Measurements from ENCODE around the gene S100A16. TPM values are rescaled to one million over a fixed set of nuclear protein-coding genes. Genes with fewer than 3 reads are reported as not detected.

S100A16 gene
- total RNA-seq, 2 experiments from 2014 or later = not detected

DNA sequence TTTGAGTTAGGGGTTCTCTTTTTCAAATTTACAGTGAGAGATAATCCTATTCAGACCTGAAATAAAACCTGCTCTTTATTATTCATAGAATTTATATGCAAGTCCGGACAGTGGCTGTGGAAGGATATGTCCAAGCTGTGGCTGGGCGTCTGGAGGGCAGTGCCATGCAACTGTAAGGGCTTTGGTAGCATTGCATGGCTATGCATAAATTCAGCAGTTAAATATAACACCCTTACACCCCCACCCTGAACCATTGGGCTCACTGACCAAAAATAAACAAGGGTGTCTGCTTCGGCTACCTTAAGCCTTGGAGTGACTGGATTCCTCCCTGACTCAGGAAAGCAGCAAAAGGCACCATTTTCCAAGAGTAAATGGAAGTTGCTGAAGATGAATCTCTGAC, 26.3 kb upstream of the S100A16 start:
- Histone ChIP-seq H3K4me2 (ENCODE audit: low read length) (no peak overlapping the region), H3K9me3 (ENCODE audit: low read length) (no peaks in the 10 kb centered on the region), H3K4me3 (ENCODE audit: low read depth, low read length, poor library complexity, severe bottlenecking) (no peak overlapping the region), H3K27ac (ENCODE audit: low read depth, low read length, poor library complexity, severe bottlenecking) (no peak overlapping the region), H3K36me3 (ENCODE audit: insufficient read depth, low read length) (peaks cover 86% of the 10 kb centered on the region), H3K79me2 (ENCODE audit: insufficient read depth, low read depth, low read length) (peaks cover 29% of the 10 kb centered on the region), H3K4me1 (ENCODE audit: insufficient read depth, low read length, poor library complexity, severe bottlenecking) (peaks cover 10% of the 10 kb centered on the region), H4K20me1 (ENCODE audit: insufficient read depth, low read length) (no peaks in the 10 kb centered on the region), H3K9me2 (ENCODE audit: insufficient read depth, low read length) (no peaks in the 10 kb centered on the region), H2AFZ (ENCODE audit: low read length) (no peak overlapping the region)
- BruUV-seq (replicated peaks) = no TSS peak
- intact Hi-C loops (cut with micrococcal nuclease; ENCODE audit: unreplicated experiment) = no loop called here
- TF ChIP-seq, protein P1, sequence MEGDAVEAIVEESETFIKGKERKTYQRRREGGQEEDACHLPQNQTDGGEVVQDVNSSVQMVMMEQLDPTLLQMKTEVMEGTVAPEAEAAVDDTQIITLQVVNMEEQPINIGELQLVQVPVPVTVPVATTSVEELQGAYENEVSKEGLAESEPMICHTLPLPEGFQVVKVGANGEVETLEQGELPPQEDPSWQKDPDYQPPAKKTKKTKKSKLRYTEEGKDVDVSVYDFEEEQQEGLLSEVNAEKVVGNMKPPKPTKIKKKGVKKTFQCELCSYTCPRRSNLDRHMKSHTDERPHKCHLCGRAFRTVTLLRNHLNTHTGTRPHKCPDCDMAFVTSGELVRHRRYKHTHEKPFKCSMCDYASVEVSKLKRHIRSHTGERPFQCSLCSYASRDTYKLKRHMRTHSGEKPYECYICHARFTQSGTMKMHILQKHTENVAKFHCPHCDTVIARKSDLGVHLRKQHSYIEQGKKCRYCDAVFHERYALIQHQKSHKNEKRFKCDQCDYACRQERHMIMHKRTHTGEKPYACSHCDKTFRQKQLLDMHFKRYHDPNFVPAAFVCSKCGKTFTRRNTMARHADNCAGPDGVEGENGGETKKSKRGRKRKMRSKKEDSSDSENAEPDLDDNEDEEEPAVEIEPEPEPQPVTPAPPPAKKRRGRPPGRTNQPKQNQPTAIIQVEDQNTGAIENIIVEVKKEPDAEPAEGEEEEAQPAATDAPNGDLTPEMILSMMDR (conservative IDR thresholded peaks at IDR 0.05; ENCODE audit: low read length) = no peak
- TF ChIP-seq EZH2phosphoT487 (IDR thresholded peaks at IDR 0.05; ENCODE audit: borderline replicate concordance, low read depth, low read length) = no peak
- no peak for DNase-seq (ENCODE audit: low spot score)
- ChIA-PET POLR2A (no interaction called here), CTCF (ENCODE audit: unreplicated experiment) (no interaction called here)

DNA sequence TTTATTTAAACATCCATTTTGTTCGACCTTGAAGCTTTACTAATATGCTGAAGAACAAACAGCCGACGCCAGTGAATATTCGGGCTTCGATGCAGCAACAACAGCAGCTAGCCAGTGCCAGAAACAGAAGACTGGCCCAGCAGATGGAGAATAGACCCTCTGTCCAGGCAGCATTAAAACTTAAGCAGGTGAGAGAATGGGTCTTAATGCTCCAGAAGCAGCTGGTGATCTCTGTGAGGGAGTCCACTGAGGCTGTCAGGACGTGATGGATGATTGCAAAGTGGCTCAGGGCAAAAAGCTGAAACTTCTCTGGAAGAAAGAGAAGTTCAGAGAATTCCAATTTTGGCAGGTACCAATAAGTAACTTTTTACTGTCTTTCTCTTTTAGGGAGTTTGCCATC, 25.3 kb upstream of the S100A16 start:
- H4K20me1 ChIP-seq (ENCODE audit: insufficient read depth, low read length) = no peaks in the 10 kb centered on the region
- no peak overlapping the region for H3K4me2 ChIP-seq (ENCODE audit: low read length)
- TF ChIP-seq, protein P1 (conservative IDR thresholded peaks at IDR 0.05; ENCODE audit: low read length) = no peak
- no peak for TF ChIP-seq EZH2phosphoT487 (IDR thresholded peaks at IDR 0.05; ENCODE audit: borderline replicate concordance, low read depth, low read length)
- intact Hi-C loops (cut with micrococcal nuclease; ENCODE audit: unreplicated experiment) = no loop called here
- H2AFZ ChIP-seq (ENCODE audit: low read length) = no peak overlapping the region
- TSS peak; percentile 32 for BruUV-seq (replicated peaks)
- peaks cover 29% of the 10 kb centered on the region for H3K79me2 ChIP-seq (ENCODE audit: insufficient read depth, low read depth, low read length)
- ChIA-PET POLR2A (interaction anchor here (0.5 to 0.7 kb wide), 2 partner anchors 34 to 374 kb away, joined by 3 read pairs; no protein-coding TSS in a partner anchor), CTCF (ENCODE audit: unreplicated experiment) (no interaction called here)
- H3K4me3 ChIP-seq (ENCODE audit: low read depth, low read length, poor library complexity, severe bottlenecking) = no peak overlapping the region
- H3K4me1 ChIP-seq (ENCODE audit: insufficient read depth, low read length, poor library complexity, severe bottlenecking) = peaks cover 14% of the 10 kb centered on the region
- no peaks in the 10 kb centered on the region for H3K9me2 ChIP-seq (ENCODE audit: insufficient read depth, low read length)
- no peaks in the 10 kb centered on the region for H3K9me3 ChIP-seq (ENCODE audit: low read length)
- H3K36me3 ChIP-seq (ENCODE audit: insufficient read depth, low read length) = peaks cover 76% of the 10 kb centered on the region
- DNase-seq (ENCODE audit: low spot score) = no peak
- H3K27ac ChIP-seq (ENCODE audit: low read depth, low read length, poor library complexity, severe bottlenecking) = no peak overlapping the region

DNA sequence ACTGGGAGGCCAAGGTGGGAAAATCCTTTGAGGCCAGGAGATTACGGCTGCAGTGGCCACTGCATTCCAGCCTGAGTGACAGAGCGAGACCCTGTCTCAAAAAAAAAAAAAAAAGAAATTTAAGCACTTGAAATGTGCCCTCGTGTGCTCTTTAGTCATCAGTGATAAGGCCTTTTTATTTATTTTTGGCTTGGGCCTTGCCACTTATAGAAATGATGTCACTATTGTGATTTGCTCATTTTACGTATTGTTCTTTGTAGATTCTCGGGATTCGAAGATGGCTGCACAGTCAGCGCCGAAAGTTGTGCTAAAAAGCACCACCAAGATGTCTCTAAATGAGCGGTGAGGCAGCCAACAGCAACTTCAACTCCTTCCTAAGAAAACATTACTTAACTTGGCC, 23.4 kb upstream of the S100A16 start:
- TF ChIP-seq, protein P1 (conservative IDR thresholded peaks at IDR 0.05; ENCODE audit: low read length) = no peak
- TF ChIP-seq EZH2phosphoT487 (IDR thresholded peaks at IDR 0.05; ENCODE audit: borderline replicate concordance, low read depth, low read length) = no peak
- H3K36me3 ChIP-seq (ENCODE audit: insufficient read depth, low read length) = peaks cover 57% of the 10 kb centered on the region
- peak overlapping the region; percentile 61 for H3K4me2 ChIP-seq (ENCODE audit: low read length)
- no peak for DNase-seq (ENCODE audit: low spot score)
- H4K20me1 ChIP-seq (ENCODE audit: insufficient read depth, low read length) = no peaks in the 10 kb centered on the region
- peaks cover 16% of the 10 kb centered on the region for H3K4me1 ChIP-seq (ENCODE audit: insufficient read depth, low read length, poor library complexity, severe bottlenecking)
- ChIA-PET CTCF (ENCODE audit: unreplicated experiment) (no interaction called here), POLR2A (no interaction called here)
- H3K27ac ChIP-seq (ENCODE audit: low read depth, low read length, poor library complexity, severe bottlenecking) = peak overlapping the region; percentile 97
- no TSS peak for BruUV-seq (replicated peaks)
- H2AFZ ChIP-seq (ENCODE audit: low read length) = no peak overlapping the region
- intact Hi-C loops (cut with micrococcal nuclease; ENCODE audit: unreplicated experiment) = no loop called here
- H3K79me2 ChIP-seq (ENCODE audit: insufficient read depth, low read depth, low read length) = peaks cover 29% of the 10 kb centered on the region
- no peaks in the 10 kb centered on the region for H3K9me2 ChIP-seq (ENCODE audit: insufficient read depth, low read length)
- H3K4me3 ChIP-seq (ENCODE audit: low read depth, low read length, poor library complexity, severe bottlenecking) = peak overlapping the region; percentile 83
- no peaks in the 10 kb centered on the region for H3K9me3 ChIP-seq (ENCODE audit: low read length)
